VCaP (cell line): Measurements from ENCODE around the gene TMC7.

Source experiments
- H3K27ac ChIP-seq: fragments of 450-650 bp; 2 replicates; pipeline ENCODE4 v1.5.1; 2017
- CTCF ChIP-seq: fragments of 450-650 bp; conservative IDR thresholded peaks from 2 replicates; pipeline ENCODE4 v1.5.1; 2017; ENCODE audit warnings: mild to moderate bottlenecking, moderate library complexity

Gene TMC7

GRCh38 chr16:19011169-19011731 lies 27.5 kb downstream of the TMC7 start:
- TF ChIP-seq CTCF: no peak
- H3K27ac ChIP-seq: no peak overlapping the region

GRCh38 chr16:19014461-19014860 lies 30.7 kb downstream of the TMC7 start:
- TF ChIP-seq CTCF: no peak
- no peak overlapping the region for H3K27ac ChIP-seq

- TF ChIP-seq CTCF: no peak
- H3K27ac ChIP-seq: no peak overlapping the region
Observed at GRCh38 chr16:19017179-19017578, 33.4 kb downstream of the TMC7 start.

GRCh38 chr16:19020689-19021088 lies 37.0 kb downstream of the TMC7 start:
- TF ChIP-seq CTCF: no peak
- peak overlapping the region; percentile 36; the same call in 1 of the 2 replicates for H3K27ac ChIP-seq

- H3K27ac ChIP-seq: peak overlapping the region; percentile 36; the same call in 1 of the 2 replicates
- no peak for TF ChIP-seq CTCF
Observed at GRCh38 chr16:19021747-19022146, 38.0 kb downstream of the TMC7 start.

- no peak overlapping the region for H3K27ac ChIP-seq
- no peak for TF ChIP-seq CTCF
Observed at GRCh38 chr16:19027416-19027815, 43.7 kb downstream of the TMC7 start.

GRCh38 chr16:19029980-19030379 lies 46.2 kb downstream of the TMC7 start:
- TF ChIP-seq CTCF: no peak
- no peak overlapping the region for H3K27ac ChIP-seq
